Gastrocnemius medialis (tissue), 4 donors: ENCODE data around the gene PPP1R7. TPM values are rescaled to one million over a fixed set of nuclear protein-coding genes. Genes with fewer than 3 reads are reported as not detected.

Experiments used
- ATAC-seq, 2 donors: fragments of 150-250 bp; one replicate each; pipeline ENCODE4 v1.9.1; 2016
- DNase-seq, 2 donors: peaks; one replicate each; pipeline ENCODE4 v3.0.0-alpha.2; 2019
- H3K27ac ChIP-seq, 4 donors: fragments of 200-600 bp; sonication (generic); 1 replicate in 1 of 4; 2 replicates in 3 of 4; pipeline ENCODE4 v1.5.1; 2016 to 2018; ENCODE audit warnings: mild to moderate bottlenecking in 2 of 4, moderate library complexity in 1 of 4
- H3K27me3 ChIP-seq, 3 donors: fragments of 200-600 bp; sonication (generic) in 2 of 3; 1 replicate in 1 of 3; 2 replicates in 2 of 3; pipeline versions ENCODE4 v1.5.1 to v1.6.0; 2016 to 2019; ENCODE audit warnings: mild to moderate bottlenecking in 1 of 3, moderate library complexity in 1 of 3
- H3K36me3 ChIP-seq, 2 donors: fragments of 200-600 bp; sonication (generic) in 1 of 2; one replicate each; pipeline ENCODE4 v1.5.1; 2017 to 2018
- H3K4me1 ChIP-seq, 2 donors: fragments of 200-600 bp; sonication (generic) in 1 of 2; one replicate each; pipeline ENCODE4 v1.5.1; 2016 to 2017; ENCODE audit warnings: mild to moderate bottlenecking in 2 of 2
- H3K4me3 ChIP-seq, 4 donors: fragments of 200-600 bp; sonication (generic) in 3 of 4; 1 replicate in 1 of 4; 2 replicates in 3 of 4; pipeline ENCODE4 v1.5.1; 2016 to 2019; ENCODE audit warnings: mild to moderate bottlenecking in 2 of 4
- H3K9me3 ChIP-seq, 3 donors: fragments of 200-600 bp; sonication (generic) in 2 of 3; 1 replicate in 1 of 3; 2 replicates in 2 of 3; pipeline ENCODE4 v1.5.1; 2016 to 2019
- POLR2A ChIP-seq, 2 donors: fragments of 450-650 bp; IDR thresholded peaks; one replicate each; pipeline ENCODE4 v1.6.1; 2017; ENCODE audit warnings: antibody characterized with exemption in 2 of 2, mild to moderate bottlenecking in 2 of 2, moderate library complexity in 2 of 2
- in situ Hi-C, 4 donors: fragments of 200-750 bp; cut with MboI; loops; one replicate each; pipeline versions ENCODE4 v1.15.0 to v1.8.0; 2017; ENCODE audit warnings: low sequenced_read_pairs in 4 of 4
- intact Hi-C: fragments of 100-400 bp; cut with DNase I; formaldehyde crosslinking; loops from one replicate; pipeline ENCODE4 v1.15.1; 2023; ENCODE audit warnings: low total_unique reads
- total RNA-seq, 4 donors: library from RNA; depleted of rRNA; stranded (reverse); fragments of >200 nt; gene quantifications; one replicate each; pipeline versions ENCODE4 v1.1.0 to v1.2.3, GENCODE V29; 2016
- TF ChIP-seq, protein P1 (sequence below), 5 experiments: fragments of 450-650 bp in 3 of 5; fragments of 200-600 bp in 2 of 5; sonication (generic) in 2 of 5; IDR thresholded peaks in 4 of 5; conservative IDR thresholded peaks in 1 of 5; 1 replicate in 4 of 5; 2 replicates in 1 of 5; pipeline ENCODE4 v1.5.1; 2016 to 2019; ENCODE audit warnings: antibody characterized with exemption in 5 of 5, mild to moderate bottlenecking in 3 of 5, moderate library complexity in 3 of 5

The PPP1R7 gene
- total RNA-seq, 4 donors from 2014 or later: 58.6 to 87.8 (median 67.2) TPM

DNA sequence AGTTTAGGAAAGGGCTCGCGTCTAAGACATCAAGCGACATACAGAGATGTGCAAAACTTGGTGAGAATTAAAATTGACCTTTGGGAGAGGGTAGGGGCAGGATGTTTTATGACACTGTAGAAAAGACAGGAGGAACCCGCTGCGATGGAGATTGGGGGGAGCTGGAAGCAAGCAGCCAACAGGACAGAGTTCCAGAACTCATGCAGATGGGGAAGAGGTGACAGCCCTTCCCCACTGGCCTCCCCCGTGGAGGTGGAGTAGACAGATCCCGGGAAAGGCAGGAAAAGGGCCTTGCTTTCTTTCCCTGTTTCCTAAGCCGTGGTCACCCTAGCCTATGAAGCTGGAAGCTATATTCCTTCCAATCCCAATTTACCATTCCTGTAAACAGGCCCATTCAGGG, 77.3 kb downstream of the PPP1R7 start:
- no peaks in the 10 kb centered on the region for H3K27me3 ChIP-seq
- intact Hi-C loops (no loop called here), in situ Hi-C loops (no loop called here)
- no peaks in the 10 kb centered on the region for H3K9me3 ChIP-seq
- ATAC-seq (no peak), DNase-seq (no peak)
- no peaks in the 10 kb centered on the region for H3K4me1 ChIP-seq
- no peak overlapping the region for H3K4me3 ChIP-seq
- TF ChIP-seq POLR2A (IDR thresholded peaks at IDR 0.05): no peak
- TF ChIP-seq, protein P1, sequence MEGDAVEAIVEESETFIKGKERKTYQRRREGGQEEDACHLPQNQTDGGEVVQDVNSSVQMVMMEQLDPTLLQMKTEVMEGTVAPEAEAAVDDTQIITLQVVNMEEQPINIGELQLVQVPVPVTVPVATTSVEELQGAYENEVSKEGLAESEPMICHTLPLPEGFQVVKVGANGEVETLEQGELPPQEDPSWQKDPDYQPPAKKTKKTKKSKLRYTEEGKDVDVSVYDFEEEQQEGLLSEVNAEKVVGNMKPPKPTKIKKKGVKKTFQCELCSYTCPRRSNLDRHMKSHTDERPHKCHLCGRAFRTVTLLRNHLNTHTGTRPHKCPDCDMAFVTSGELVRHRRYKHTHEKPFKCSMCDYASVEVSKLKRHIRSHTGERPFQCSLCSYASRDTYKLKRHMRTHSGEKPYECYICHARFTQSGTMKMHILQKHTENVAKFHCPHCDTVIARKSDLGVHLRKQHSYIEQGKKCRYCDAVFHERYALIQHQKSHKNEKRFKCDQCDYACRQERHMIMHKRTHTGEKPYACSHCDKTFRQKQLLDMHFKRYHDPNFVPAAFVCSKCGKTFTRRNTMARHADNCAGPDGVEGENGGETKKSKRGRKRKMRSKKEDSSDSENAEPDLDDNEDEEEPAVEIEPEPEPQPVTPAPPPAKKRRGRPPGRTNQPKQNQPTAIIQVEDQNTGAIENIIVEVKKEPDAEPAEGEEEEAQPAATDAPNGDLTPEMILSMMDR (IDR thresholded peaks at IDR 0.05 in 4 of 5, conservative IDR thresholded peaks at IDR 0.05 in 1 of 5): no peak
- peaks cover 0 to 68% of the 10 kb centered on the region in 2 donors for H3K36me3 ChIP-seq
- H3K27ac ChIP-seq: no peak overlapping the region

DNA sequence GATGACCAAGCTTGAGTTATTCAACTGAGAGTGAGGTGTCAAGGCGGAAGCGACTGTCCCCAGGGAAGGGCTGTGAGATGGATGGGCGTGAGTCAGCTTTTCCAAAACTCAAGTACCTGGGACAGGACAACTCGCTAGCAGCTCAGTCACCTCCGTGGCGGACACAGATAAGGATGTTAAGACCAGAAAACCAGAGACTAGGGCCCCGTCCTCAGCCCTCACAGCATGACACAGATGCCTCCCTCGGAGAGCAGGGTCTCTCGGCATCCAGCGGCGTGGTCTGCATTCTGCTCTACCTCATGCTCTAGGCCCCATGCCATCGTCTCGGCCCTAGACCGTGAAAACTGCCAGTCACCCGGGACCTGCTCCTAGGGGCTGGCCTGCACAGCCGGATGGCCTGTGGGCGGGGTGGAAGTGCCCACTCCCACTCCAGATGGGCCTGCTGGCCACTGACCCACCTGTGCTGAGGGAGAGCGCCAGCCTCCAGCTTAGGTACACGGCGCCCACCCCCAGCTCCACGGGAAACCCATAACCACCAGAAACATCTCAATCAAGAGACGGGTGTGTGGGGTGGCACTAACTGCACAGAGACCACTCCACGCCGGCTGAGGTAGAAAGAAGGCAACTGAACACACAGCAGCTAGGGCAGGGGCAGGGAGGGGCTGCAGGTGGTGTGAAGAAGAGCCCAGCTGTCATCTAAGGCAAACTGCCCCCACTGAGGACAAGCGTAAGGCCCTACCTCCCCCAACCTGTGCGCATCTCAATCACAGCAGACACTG, 78.0 kb downstream of the PPP1R7 start:
- H3K27ac ChIP-seq: no peak overlapping the region
- TF ChIP-seq, protein P1 (IDR thresholded peaks at IDR 0.05 in 4 of 5, conservative IDR thresholded peaks at IDR 0.05 in 1 of 5): no peak
- TF ChIP-seq POLR2A (IDR thresholded peaks at IDR 0.05): no peak
- no peak overlapping the region for H3K4me3 ChIP-seq
- in situ Hi-C loops (no loop called here), intact Hi-C loops (no loop called here)
- DNase-seq (no peak), ATAC-seq (no peak)
- H3K36me3 ChIP-seq: peaks cover 0 to 75% of the 10 kb centered on the region in 2 donors
- no peaks in the 10 kb centered on the region for H3K4me1 ChIP-seq
- H3K27me3 ChIP-seq: no peaks in the 10 kb centered on the region
- no peaks in the 10 kb centered on the region for H3K9me3 ChIP-seq

DNA sequence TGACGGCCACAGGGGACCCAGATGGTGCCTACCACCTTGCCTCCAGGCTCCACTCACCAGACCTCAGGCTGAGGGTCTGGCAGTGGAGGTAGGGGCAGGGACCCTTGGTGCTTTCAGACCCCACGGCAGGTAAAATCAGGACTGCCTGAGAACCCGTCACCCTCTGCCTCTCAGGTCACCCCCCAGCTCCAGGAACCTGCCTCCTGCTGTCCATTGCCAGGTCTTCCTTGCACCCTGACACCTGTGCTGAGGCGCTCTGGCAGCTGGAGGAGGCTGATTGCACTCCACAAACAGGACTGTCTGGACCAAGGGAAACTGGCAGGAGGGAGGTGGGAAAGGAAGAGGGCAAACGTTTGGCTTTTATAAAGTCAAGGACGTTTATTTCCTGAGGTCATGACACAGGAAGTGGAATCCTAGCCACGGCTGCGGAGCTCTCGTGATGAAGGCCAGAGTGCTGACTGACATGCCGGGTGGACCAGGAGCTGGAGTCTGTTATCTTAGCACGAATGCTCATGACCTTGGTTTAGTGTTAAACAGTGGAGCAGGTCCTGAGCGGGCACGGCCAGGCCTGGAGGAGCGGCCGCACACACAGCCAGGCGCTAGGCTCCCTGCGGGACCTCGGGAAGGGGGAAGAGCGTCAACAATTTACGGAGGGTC, 78.7 kb downstream of the PPP1R7 start:
- no peaks in the 10 kb centered on the region for H3K9me3 ChIP-seq
- peaks cover 0 to 82% of the 10 kb centered on the region in 2 donors for H3K36me3 ChIP-seq
- no peak overlapping the region for H3K4me3 ChIP-seq
- in situ Hi-C loops (no loop called here), intact Hi-C loops (no loop called here)
- H3K27me3 ChIP-seq: no peaks in the 10 kb centered on the region
- ATAC-seq (no peak), DNase-seq (no peak)
- H3K27ac ChIP-seq: no peak overlapping the region
- H3K4me1 ChIP-seq: no peaks in the 10 kb centered on the region
- no peak for TF ChIP-seq POLR2A (IDR thresholded peaks at IDR 0.05)
- TF ChIP-seq, protein P1 (IDR thresholded peaks at IDR 0.05 in 4 of 5, conservative IDR thresholded peaks at IDR 0.05 in 1 of 5): no peak

DNA sequence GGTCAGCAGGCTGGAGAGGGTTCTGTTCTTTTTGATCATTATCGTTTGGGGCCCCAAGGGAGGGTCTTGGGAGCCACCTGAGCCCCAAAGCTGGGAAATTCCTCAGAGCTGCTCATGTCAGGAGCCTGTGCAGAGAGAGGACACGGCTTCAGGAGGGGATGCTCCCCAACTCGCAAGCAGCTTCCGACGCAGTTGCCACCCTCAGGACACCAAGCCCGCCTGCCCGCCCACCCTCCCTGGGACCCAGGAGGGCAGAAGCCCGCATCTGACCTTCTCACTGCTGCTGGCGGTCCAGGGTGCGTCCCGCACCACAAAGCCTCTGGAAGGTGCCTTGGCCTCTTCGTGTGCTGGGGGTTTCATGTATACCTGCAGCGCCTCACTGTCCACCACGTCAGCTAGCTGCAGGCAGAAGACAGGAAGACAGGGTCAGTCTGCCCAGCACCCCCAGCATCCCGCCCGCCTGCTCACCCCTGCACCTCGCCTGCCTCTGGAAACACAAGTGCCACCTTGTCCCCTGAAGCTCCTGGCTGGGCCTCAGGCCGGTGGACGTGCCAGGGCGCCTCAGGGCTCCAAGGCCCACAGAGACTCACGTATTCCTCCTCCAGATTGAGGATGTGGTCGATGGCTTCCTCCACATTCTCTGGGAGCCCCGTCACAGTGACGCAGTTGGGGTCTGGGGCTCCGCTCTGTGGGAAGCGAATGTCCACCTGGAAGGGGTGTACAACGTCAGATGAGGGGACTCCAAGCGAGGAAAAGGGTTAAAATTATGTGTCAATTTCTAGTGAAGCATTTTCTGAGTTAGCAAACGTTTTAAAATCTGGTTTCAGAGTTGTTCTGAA, 79.5 kb downstream of the PPP1R7 start:
- in situ Hi-C loops: no loop called here
- intact Hi-C loops: no loop called here
- no peak for TF ChIP-seq POLR2A (IDR thresholded peaks at IDR 0.05)
- TF ChIP-seq, protein P1 (IDR thresholded peaks at IDR 0.05 in 4 of 5, conservative IDR thresholded peaks at IDR 0.05 in 1 of 5): no peak
- Histone ChIP-seq H3K9me3 (no peaks in the 10 kb centered on the region), H3K4me3 (no peak overlapping the region), H3K4me1 (no peaks in the 10 kb centered on the region), H3K27ac (no peak overlapping the region), H3K36me3 (peaks cover 0 to 90% of the 10 kb centered on the region in 2 donors), H3K27me3 (no peaks in the 10 kb centered on the region)
- ATAC-seq (no peak), DNase-seq (no peak)
